HepG2 (cell line): Measurements from ENCODE around the gene EBF4. TPM values are rescaled to one million over a fixed set of nuclear protein-coding genes. Genes with fewer than 3 reads are reported as not detected.

ENCODE experiments used
- ARID2 ChIP-seq: sonication (generic); formaldehyde crosslinking; IDR thresholded peaks from 2 replicates; pipeline ENCODE4 v1.8.1; 2022; ENCODE audit warnings: mild to moderate bottlenecking, missing genetic modification reagents, borderline replicate concordance
- BHLHE40 ChIP-seq: IDR thresholded peaks from 2 replicates; pipeline ENCODE4 v1.6.1; 2011; ENCODE audit warnings: low read length, improper control_type of control experiment
- EZH2 ChIP-seq: conservative IDR thresholded peaks from 2 replicates; pipeline ENCODE4 v1.6.1; 2012; ENCODE audit warnings: mild to moderate bottlenecking, low read depth, low read length, moderate library complexity
- HMGXB3 ChIP-seq: sonication (generic); formaldehyde crosslinking; IDR thresholded peaks from 2 replicates; pipeline ENCODE4 v1.4.0; 2020; ENCODE audit warnings: missing genetic modification reagents, borderline replicate concordance
- HNF1A ChIP-seq, 2 experiments: sonication (generic) in 1 of 2; formaldehyde crosslinking in 1 of 2; IDR thresholded peaks; 2 replicates each; pipeline versions ENCODE4 v1.4.0 to v1.6.1; 2016 to 2020; ENCODE audit warnings: borderline replicate concordance in 1 of 2, low read depth in 1 of 2, mild to moderate bottlenecking in 1 of 2, missing genetic modification reagents in 1 of 2
- NFE2L1 ChIP-seq: sonication (generic); formaldehyde crosslinking; IDR thresholded peaks from 2 replicates; pipeline ENCODE4 v1.4.0; 2020; ENCODE audit warnings: missing genetic modification reagents, mild to moderate bottlenecking, borderline replicate concordance
- PAWR ChIP-seq: sonication (generic); formaldehyde crosslinking; IDR thresholded peaks from 2 replicates; pipeline ENCODE4 v1.4.0; 2020; ENCODE audit warnings: missing genetic modification reagents, mild to moderate bottlenecking, borderline replicate concordance
- SALL2 ChIP-seq: sonication (generic); formaldehyde crosslinking; IDR thresholded peaks from 2 replicates; pipeline ENCODE4 v1.8.1; 2023; ENCODE audit warnings: mild to moderate bottlenecking, missing genetic modification reagents, inconsistent platforms
- SNRNP70 ChIP-seq: fragments of 200-400 bp; formaldehyde crosslinking; IDR thresholded peaks from 2 replicates; pipeline ENCODE4 v1.6.1; 2017; ENCODE audit warnings: mild to moderate bottlenecking, low read depth, low read length, moderate library complexity
- STAT5B ChIP-seq: sonication (generic); formaldehyde crosslinking; IDR thresholded peaks from 2 replicates; pipeline ENCODE4 v1.4.0; 2020; ENCODE audit warnings: missing genetic modification reagents
- ZC3H13 ChIP-seq: sonication (generic); formaldehyde crosslinking; IDR thresholded peaks from 2 replicates; pipeline ENCODE4 v1.8.1; 2023; ENCODE audit warnings: mild to moderate bottlenecking, missing genetic modification reagents, moderate library complexity
- ZNF143 ChIP-seq: sonication (generic); formaldehyde crosslinking; IDR thresholded peaks from 2 replicates; pipeline ENCODE4 v1.4.0; 2020; ENCODE audit warnings: missing genetic modification reagents
- ZNF24 ChIP-seq: fragments of 450-650 bp; IDR thresholded peaks from 2 replicates; pipeline ENCODE4 v1.6.1; 2017; ENCODE audit warnings: antibody characterized with exemption, mild to moderate bottlenecking
- ZNF562 ChIP-seq: sonication (generic); formaldehyde crosslinking; IDR thresholded peaks from 2 replicates; pipeline ENCODE4 v1.8.0; 2022; ENCODE audit warnings: missing genetic modification reagents, borderline replicate concordance
- ZNF605 ChIP-seq: sonication (generic); formaldehyde crosslinking; IDR thresholded peaks from 2 replicates; pipeline ENCODE4 v1.8.0; 2022; ENCODE audit warnings: mild to moderate bottlenecking, missing genetic modification reagents
- polyA plus RNA-seq, 8 experiments: library from polyadenylated mRNA; depleted of rRNA in 3 of 8; stranded (reverse) in 7 of 8; unstranded in 1 of 8; fragments of >200 nt; fragmentation: Illumina TruSeq in 4 of 8; extraction: Trizol in 4 of 8; gene quantifications; 2 replicates each; pipeline versions ENCODE4 v1.2.1 to v1.2.3, GENCODE V29; 2011 to 2016; ENCODE audit warnings: low read depth in 4 of 8, missing spikeins in 1 of 8, mixed read lengths in 1 of 8; ENCODE audit not compliant: insufficient read depth in 1 of 8
- total RNA-seq, 5 experiments: library from RNA; depleted of rRNA; stranded (reverse); fragments of >200 nt; fragmentation: Illumina TruSeq; extraction: Trizol; gene quantifications; 2 replicates each; pipeline ENCODE4 v1.2.3, GENCODE V29; 2016; ENCODE audit warnings: low read depth in 1 of 5

The EBF4 gene
- total and polyA plus RNA-seq, 2 of the 13 experiments (the other 11 are each of a cell fraction or from before 2014, with no cell fraction given), result 0.84 to 2.2 TPM

- TF ChIP-seq BHLHE40 (no peak), ZNF562 (CRISPR knock-in tag) (no peak), SNRNP70 (no peak), ZC3H13 (CRISPR knock-in tag) (no peak), STAT5B (CRISPR knock-in tag) (no peak), EZH2 (no peak), ZNF24 (no peak), ZNF143 (CRISPR knock-in tag) (no peak), SALL2 (no peak), PAWR (no peak), ZNF605 (CRISPR knock-in tag) (no peak), NFE2L1 (CRISPR knock-in tag) (no peak), HNF1A (IDR thresholded peaks at IDR 0.05; ENCODE audit: low read depth) (no peak), HNF1A (CRISPR knock-in tag; IDR thresholded peaks at IDR 0.05; ENCODE audit: borderline replicate concordance) (no peak), ARID2 (CRISPR knock-in tag) (no peak), HMGXB3 (CRISPR knock-in tag) (no peak)
Measured at GRCh38 chr20:2752567-2753460, 60.2 kb downstream of the EBF4 start (continued).
